ENCODE data around the gene TCEA2.
A peak's percentile ranks its signal among the peaks of the same experiment; 100 is the strongest.

Gene TCEA2

DNA sequence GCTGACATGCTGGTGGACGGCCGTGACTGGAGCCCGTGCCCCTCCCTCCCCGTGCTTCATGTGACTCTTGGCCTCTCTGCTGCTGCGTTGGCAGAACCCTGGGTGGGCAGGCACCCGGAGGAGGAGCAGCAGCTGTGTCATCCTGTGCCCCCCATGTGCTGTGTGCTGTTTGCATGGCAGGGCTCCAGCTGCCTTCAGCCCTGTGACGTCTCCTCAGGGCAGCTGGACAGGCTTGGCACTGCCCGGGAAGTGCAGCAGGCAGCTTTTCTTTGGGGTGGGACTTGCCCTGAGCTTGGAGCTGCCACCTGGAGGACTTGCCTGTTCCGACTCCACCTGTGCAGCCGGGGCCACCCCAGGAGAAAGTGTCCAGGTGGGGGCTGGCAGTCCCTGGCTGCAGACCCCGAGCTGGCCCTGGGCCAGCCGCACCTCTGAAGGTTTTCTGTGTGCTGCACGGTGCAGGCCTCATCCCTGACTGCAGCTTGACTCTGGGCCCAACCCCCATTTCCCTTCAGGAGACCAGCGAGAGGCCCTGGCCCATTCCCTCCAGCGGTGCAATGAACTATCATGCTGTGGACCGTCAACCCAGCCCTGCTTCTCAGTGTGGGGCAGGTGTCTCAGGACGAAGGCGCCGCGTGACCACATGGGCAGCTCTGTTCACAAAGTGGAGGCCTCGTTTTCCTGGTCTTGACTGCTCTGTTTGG is 36.2 kb downstream of the TCEA2 start:
- in situ Hi-C loops (cut with HindIII; ENCODE audit: low pct_ligation_motif_present, low pct_unique_long_range_greater_than_20kb, low sequenced_read_pairs), result no loop called here
- no peak for DNase-seq

DNA sequence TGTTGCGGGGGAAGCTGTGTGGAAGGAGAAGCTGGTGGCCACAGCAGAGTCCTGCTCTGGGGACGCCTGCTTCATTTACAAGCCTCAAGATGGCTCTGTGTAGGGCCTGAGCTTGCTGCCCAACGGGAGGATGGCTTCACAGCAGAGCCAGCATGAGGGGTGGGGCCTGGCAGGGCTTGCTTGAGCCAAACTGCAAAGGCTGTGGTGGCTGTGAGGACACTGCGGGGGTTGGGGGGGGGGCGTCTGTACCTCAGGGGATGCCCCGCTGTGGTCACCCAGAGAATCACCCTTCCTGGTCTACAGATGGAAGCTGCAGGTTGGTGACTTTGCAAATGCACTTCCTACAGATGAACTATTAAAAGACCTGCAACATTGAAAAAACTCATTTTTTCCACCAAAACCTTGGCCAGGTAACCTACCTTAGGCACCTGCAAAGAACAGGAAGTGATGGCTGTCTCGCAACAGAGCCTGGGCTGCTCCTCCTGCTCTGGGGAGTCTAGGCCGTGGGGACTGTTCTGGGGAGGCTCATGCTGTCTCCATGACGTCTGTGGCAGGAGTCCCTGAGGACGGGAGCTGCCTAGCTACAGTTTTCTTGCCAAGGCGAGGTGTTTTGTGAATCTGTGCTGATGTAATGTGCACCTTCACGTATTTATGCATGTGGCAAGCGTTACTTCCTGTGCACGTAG is 37.0 kb downstream of the TCEA2 start:
- DNase-seq, result no peak
- in situ Hi-C loops (cut with HindIII; ENCODE audit: low pct_ligation_motif_present, low pct_unique_long_range_greater_than_20kb, low sequenced_read_pairs), result no loop called here

DNA sequence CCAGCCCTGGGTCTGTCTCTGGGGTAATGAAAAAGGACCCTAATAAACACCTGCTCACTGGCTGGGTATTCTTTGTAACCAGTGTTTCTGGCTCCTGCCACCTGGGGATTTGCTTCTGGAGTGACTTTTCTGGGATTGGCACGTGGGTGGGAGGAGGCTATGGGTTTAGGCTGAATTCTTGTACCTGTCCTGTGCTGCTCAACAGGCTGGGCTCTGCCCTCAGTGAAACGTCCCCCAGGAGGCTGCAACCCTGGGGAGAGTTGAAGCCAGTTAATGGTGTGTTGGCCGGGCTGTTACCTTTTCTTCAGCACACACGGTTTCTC is 37.5 kb downstream of the TCEA2 start:
- in situ Hi-C loops (cut with HindIII; ENCODE audit: low pct_ligation_motif_present, low pct_unique_long_range_greater_than_20kb, low sequenced_read_pairs), result no loop called here
- DNase-seq, result no peak

DNA sequence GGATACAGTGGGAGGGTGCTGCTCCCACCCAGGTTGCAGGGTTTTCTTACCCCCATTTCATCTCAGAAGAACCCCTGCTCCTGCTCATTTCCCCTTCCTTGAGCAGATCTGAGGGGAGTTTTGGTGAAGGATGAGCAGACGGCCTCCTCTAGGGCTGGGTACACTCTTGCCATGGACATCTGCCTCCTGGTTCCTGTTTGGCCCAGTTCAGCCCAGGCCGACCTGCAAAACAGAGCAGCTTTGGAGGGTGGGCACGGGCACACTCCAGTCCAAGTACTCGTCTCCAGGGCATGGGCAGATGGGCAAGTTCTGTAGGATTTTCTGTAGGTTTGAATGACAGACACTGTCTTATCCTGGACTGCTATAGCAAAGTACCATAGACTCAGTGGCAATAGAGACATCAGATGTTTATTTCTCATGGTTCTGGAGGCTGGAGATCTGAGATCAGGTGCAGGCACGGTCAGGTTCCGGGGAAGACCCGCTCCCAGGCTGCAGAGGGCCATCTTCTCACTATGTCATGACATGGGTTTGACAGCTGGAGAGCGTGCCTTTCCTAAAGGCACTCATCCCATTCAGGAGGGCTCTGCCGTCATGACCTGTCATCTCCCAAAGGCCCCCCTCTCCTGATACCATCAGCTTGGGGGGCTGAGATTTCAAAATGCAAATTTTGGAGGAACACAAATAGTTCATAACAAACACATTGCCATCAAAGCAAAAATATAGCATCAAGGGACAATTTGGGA is 38.1 kb downstream of the TCEA2 start:
- DNase-seq, result no peak
- in situ Hi-C loops (cut with HindIII; ENCODE audit: low pct_ligation_motif_present, low pct_unique_long_range_greater_than_20kb, low sequenced_read_pairs), result no loop called here

DNA sequence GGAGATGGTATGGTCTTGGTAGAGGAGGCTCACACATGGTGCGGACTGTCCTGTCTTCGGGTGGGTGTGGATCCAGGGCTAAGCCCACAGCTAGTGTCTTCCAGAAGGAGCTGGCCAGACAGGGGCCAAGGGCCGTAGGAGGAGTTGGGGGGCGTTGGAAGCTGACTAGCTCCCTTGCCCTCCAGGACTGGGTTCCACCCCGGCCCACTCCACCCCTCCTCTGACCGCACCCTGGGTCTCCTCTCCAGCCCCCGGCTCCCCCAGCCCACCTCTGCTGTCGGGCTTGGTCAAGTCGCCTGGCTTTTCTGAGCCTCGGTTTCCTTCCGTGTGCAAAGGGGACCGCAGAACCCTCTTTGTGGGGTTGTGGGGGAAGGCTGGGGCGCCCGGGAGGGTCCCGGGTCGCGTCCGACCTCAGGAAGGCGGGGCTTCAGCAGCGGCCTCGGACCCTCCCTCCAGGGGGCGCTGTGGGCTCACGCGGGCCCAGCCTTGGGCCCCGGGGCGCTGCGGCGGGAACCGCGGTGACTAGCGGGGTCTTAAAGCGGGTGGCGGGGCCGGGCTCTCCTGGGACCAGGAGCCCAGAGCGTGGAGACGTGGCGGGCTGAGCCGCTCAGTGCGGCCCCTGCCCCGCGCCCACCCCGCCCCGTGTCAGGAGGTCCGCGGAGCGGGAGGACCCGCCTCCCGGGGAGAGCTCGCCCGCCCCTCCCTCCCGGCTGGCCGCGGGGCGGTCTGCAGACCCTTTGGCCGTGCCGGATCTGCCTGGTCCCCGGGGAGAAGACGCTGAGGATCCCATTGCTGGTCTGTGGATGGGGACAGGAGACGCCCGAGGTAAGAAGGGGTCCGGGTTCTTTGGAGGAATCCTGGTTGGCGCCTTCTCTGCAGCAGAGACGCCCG is 39.0 kb downstream of the TCEA2 start:
- in situ Hi-C loops (cut with HindIII; ENCODE audit: low pct_ligation_motif_present, low pct_unique_long_range_greater_than_20kb, low sequenced_read_pairs), result no loop called here
- peak; percentile 52 for DNase-seq

DNA sequence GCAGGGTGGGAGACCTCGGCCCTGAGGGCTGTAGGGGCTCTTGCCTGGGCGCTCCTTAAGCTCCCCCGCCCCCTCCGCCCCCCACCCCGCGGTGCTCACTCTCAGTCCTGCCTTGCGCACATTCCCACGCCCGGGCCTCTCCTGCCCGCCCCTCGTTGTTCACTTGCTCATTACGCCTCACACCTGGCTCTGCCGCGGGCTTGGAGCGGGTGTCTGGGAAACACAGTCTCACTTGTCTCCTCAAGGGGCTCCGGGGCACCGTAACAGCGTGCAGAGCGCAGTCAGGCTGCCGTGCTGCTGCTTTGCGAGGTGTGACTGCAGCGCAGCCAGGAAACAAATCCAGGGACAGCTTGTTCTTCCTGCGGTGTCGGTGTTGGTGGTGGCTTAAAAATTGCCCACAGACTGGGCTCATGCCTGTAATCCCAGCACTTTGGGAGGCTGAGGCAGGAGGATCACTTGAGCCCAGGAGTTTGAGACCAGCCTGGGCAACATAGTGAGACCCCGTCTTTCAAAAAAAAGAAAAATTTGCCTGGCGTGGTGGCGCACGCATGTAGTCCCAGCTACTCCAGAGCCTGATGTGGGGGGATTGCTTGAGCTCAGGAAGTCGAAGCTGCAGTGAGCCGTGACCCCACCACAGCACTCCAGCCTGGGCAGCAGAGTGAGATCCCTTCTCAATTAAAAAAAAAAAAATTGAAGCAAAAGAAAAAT is 39.8 kb downstream of the TCEA2 start:
- in situ Hi-C loops (cut with HindIII; ENCODE audit: low pct_ligation_motif_present, low pct_unique_long_range_greater_than_20kb, low sequenced_read_pairs), result no loop called here
- no peak for DNase-seq

DNA sequence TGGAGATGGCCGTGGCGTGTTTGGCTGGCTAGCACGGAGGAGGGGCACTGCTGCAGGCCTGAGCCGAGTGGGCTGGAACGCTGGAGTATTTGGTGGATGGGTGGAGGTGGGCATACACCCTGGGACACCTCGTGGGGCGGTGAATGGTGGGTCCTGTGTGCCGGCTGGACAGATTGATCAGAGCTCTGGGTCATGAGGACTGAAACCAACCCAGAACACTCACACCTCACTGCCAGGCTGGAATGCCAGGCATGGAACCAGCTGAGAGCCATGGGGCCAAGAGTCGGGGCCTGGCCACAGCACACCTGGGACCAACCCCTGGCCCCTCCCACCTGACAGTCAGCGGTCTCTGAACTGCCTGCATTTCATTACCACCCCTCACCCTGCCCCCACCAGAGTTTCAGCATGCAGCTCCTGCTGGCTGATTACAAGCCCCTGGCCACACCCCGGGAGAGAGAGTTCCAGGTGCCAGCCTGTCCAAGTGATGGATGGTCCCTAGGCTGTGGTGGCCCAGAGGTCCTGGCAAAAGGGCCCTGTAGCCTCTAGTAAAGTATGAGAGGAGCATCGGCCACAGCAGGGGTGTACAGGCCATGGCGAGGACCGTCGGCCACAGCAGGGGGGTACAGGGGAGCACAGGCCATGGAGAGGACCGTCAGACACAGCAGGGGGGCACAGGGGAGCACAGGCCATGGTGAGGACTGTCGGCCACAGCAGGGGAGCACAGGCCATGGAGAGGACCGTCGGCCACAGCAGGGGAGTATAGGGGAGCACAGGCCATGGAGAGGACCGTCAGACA is 41.1 kb downstream of the TCEA2 start:
- DNase-seq, result no peak

DNA sequence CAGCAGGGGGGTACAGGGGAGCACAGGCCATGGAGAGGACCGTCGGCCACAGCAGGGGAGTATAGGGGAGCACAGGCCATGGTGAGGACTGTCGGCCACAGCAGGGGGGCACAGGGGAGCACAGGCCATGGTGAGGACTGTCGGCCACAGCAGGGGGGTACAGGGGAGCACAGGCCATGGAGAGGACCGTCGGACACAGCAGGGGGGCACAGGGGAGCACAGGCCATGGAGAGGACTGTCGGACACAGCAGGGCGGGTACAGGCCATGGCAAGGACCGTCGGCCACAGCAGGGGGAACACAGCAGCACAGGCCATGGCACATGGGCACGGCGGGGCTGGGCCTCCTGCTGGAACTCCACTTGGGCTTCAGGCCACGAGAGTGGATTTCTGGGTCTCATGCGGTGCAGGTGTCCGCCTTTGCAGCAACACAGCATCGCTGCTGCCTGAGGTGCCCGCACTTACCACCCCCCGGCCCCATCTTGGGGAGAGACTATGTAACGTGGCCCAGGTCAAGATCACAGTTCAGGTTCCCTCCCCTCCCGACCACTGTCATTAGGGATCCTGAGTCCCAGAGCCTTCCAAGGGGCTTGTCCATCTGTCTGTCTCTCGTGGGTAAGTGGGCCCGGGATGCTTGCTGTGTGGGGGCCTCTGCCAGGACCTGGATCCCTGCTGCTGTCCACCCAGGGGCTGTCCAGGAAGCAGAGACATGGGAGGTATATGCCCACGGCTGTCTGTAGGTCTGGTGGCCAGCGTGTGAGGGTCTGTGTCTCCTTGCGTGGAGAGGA is 41.9 kb downstream of the TCEA2 start:
- in situ Hi-C loops (cut with HindIII; ENCODE audit: low pct_ligation_motif_present, low pct_unique_long_range_greater_than_20kb, low sequenced_read_pairs), result no loop called here
- no peak for DNase-seq

More for the DNA sequence above, 41.1 kb downstream of the TCEA2 start:
- in situ Hi-C loops (cut with HindIII; ENCODE audit: low pct_ligation_motif_present, low pct_unique_long_range_greater_than_20kb, low sequenced_read_pairs), result no loop called here

DNA sequence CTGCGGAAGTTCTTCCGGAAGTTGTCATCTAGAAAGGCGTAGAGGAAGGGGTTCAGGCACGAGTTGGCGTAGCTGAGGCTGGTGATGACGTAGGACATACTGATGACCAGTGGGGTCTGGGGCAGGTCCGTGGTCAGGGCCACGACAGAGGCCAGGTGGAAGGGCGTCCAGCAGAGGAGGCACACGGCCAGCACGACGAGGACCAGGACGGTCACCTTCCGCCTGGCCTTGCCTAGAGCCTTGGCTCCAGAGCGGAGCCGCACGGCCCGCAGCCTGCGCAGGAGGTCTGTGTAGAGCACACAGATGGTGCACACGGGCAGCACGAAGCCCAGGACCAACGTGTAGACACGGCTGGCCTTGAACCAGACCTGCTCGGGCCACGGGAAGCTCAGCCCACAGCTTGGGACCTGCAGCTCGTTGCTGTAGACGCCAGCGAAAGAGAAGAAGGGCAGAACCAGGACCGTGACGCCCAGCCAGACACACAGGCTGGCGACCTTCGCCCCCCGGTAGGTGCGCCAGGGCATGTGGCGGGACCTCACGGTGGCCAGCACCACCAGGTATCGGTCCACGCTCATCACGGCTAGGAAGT is 42.9 kb downstream of the TCEA2 start:
- no peak for DNase-seq
- in situ Hi-C loops (cut with HindIII; ENCODE audit: low pct_ligation_motif_present, low pct_unique_long_range_greater_than_20kb, low sequenced_read_pairs), result no loop called here

DNA sequence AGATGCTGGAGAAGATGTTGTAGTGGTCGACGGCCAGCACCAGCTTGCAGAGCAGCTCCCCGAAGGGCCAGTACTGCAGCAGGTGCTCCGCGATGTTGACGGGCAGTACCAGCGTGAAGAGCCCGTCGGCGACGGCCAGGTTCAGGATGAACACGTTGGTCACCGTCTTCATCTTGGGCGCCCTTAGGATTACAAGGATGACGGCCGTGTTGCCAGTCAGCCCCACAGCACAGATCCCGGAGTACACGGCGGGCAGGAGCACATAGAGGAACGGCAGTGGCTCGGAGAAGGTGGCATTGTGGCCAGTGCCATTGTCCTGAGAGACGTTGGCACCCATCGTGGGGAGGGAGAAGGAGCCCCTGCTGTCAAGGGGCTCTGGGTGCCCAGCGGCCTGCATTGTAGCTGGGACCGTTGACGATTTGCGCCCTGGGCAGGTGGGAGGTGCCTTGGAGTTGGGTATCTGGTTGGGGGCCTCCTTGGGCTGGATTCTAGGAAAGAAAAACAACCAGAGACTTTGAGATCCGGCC is 43.5 kb downstream of the TCEA2 start:
- no peak for DNase-seq
- in situ Hi-C loops (cut with HindIII; ENCODE audit: low pct_ligation_motif_present, low pct_unique_long_range_greater_than_20kb, low sequenced_read_pairs), result no loop called here

DNA sequence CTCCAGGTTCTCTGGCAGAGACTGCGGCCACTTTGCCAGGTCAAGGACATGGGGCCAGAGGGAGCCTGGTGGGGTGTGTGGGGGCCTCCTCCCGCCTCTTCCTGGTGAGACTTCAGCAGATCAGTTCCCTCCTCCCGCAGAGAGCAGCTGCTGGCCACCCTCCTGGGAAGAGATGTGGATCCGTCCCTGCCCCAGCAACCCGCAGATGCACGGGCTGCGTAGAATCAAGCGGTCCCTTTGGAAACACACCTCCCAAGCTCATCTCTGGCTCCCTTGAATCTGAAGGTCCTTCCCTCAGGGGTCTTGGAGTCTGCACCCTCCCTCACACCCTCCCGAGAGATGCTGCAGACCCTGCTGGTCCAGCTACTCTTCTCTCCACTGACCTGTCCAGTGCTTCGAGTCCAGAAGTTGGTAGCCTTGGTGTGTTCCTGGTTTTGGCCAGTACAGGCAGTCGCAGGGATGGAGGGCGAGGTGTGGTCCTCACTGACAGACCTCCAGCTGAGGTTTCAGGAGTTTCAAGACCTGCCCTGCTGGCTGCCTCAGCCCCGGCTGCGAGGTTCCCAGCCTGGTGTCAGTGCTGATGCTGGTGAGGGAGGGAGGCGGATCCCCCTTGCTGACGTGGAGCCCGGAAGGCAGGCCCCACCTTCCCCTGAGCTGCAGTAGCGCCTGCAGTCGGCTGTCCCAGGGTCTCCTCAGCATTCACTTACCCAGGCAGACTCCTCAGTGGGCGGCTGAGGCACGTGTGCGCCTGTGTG is 44.2 kb downstream of the TCEA2 start, which contains the start of gene NPBWR2:
TSS of gene NPBWR2 (minus strand) at position 585 of the 755 bp plus-strand sequence. CDS start 734 bp downstream, outside the sequence.
- no peak for DNase-seq
- in situ Hi-C loops (cut with HindIII; ENCODE audit: low pct_ligation_motif_present, low pct_unique_long_range_greater_than_20kb, low sequenced_read_pairs), result no loop called here

DNA sequence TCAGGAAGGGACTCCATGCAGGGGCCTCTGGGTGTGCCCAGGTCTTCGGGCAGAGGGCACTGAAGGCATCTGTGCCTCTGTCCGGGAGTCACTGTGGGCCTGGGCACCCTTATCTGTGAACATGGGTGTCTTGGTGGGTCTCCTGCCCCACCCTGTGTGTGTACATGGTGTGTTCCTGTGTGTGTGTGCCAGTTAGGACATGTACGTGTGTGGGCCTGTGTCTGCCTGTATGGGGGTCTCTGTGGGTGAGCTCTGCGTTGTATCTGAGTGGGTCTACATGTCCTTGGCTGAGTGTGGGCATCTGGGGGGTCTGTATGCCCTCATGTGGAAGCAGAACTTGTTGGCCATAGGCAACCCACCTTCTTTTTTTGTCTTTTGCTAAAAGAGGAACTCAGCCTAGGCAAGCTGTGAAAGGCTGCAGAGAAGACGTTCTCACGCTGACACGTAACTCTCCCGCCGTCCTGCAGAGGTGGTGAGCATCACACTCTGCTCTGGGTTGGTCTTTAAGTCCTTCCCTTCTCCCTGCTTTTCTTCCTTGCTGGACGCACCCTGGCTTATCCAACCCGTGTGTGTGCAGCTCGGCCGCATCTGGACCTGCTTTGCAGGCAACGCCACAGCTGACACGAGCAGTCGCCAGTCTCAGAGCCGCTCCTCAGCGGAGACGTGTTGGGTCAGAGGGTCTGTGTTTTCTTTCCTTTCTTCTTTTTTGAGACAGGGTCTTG is 44.9 kb downstream of the TCEA2 start:
- in situ Hi-C loops (cut with HindIII; ENCODE audit: low pct_ligation_motif_present, low pct_unique_long_range_greater_than_20kb, low sequenced_read_pairs), result no loop called here
- no peak for DNase-seq

DNA sequence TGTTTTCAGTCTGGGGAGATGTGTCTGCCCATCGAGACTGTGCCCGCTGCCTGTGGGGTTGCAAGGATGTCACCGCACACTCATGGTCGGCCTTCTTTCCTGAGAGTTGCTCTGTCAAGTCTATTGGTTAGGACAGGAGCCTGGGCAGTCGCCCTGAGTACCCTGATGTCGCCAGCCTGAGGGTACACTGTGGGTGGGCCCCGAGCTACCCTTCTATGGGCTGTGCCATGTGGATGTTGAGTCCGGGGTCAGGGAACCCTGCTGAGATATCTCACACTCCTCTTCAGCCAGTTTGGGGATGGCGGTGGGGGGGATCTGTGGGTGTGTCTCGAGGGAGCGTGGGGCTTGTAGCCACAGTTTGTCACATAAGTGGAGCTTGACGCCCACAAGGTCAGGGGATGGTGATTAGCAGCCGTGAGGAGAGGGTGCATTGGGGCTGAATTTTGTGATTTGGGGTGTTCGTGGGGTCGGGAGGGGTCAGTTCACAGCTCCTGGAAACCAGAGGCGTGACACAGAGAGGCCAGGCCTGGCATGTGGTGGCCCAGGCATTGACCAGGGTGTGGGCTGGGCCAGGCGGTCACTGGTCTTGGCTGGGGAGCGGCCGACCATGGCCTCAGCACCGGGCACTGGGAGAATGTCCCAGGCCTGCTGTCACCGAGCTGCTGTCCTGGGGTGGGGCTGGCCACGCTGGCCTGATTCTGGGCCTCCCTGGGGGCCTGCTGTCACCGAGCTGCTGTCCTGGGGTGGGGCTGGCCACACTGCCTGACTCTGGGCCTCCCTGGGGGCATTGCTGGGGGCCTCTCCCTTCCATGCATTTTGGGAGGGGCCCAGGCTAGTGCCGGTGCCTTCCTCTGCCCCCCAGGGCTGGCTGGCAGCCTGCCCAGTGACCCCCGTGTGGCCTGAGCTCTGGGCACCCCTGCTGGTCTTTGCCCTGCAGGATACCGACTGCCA is 46.0 kb downstream of the TCEA2 start:
- no peak for DNase-seq
- in situ Hi-C loops (cut with HindIII; ENCODE audit: low pct_ligation_motif_present, low pct_unique_long_range_greater_than_20kb, low sequenced_read_pairs), result no loop called here

DNA sequence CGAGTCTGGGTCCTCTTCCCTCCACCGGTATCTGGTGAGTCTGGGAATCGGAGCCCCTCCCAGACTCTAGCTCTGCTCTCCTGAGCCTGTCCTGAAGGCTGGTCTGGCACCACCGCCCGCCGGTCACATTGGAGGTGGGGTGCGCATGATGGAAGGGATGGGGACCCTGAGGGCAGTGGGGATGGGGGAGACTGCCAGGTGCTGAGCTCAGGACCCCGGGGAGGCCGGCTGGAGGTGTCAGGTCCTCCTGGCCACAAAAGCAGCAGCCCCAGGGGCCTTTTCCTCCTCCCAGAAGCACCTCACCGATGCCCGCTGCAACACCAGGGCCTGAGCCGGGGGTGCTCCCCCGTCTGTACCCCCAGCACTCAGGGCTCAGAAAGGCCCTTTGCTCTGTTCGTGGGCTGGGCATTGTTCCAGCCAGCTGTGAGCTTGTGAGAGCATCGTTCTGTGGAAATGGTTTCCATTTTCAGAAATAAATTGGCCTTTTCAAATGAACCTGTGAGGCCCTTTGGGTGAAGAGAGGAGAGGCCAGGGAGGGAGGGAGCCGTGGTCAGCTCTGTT is 46.9 kb downstream of the TCEA2 start:
- DNase-seq, result no peak

More for the DNA sequence above, 46.9 kb downstream of the TCEA2 start:
- in situ Hi-C loops (cut with HindIII; ENCODE audit: low pct_ligation_motif_present, low pct_unique_long_range_greater_than_20kb, low sequenced_read_pairs), result no loop called here

Measured in ACHN (cell line).